AG09319 (cell line): ENCODE data around the gene SRRT.
"Not testable (repeated sequence)": the region's sequence is repeated elsewhere in the genome, so short reads cannot be mapped to it uniquely, and the experiment has no call there.

Source experiments
- DNase-seq: peaks from one replicate; pipeline ENCODE4 v3.0.0-alpha.2; 2010; ENCODE audit warnings: low read depth; ENCODE audit errors: extremely low read depth
- TF ChIP-seq, protein P1 (sequence below): IDR thresholded peaks from 2 replicates; pipeline ENCODE4 v1.5.1; 2011; ENCODE audit warnings: low read depth, mild to moderate bottlenecking, inconsistent platforms, low read length, moderate library complexity

SRRT gene

DNA sequence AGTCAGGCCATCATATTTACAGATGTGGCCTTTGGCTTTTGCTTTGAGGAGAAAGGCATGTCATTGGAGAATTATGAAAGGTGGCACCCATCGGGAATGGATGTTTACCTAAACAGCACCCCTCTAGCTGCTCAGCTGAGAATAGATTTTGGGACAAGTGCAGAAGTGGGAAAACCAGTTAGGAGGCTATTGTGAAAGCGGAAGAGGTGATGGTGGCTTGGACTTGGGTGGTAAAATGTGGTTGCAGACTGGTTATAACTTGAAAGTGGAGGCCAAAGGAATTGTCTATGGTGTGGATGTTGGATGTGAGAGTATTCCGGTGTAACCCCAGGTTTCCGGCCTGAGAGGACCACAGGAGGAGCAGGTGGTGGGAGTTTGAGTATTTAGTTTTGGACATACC is 27.5 kb upstream of the SRRT start:
- DNase-seq = no peak
- TF ChIP-seq, protein P1, sequence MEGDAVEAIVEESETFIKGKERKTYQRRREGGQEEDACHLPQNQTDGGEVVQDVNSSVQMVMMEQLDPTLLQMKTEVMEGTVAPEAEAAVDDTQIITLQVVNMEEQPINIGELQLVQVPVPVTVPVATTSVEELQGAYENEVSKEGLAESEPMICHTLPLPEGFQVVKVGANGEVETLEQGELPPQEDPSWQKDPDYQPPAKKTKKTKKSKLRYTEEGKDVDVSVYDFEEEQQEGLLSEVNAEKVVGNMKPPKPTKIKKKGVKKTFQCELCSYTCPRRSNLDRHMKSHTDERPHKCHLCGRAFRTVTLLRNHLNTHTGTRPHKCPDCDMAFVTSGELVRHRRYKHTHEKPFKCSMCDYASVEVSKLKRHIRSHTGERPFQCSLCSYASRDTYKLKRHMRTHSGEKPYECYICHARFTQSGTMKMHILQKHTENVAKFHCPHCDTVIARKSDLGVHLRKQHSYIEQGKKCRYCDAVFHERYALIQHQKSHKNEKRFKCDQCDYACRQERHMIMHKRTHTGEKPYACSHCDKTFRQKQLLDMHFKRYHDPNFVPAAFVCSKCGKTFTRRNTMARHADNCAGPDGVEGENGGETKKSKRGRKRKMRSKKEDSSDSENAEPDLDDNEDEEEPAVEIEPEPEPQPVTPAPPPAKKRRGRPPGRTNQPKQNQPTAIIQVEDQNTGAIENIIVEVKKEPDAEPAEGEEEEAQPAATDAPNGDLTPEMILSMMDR = no peak

DNA sequence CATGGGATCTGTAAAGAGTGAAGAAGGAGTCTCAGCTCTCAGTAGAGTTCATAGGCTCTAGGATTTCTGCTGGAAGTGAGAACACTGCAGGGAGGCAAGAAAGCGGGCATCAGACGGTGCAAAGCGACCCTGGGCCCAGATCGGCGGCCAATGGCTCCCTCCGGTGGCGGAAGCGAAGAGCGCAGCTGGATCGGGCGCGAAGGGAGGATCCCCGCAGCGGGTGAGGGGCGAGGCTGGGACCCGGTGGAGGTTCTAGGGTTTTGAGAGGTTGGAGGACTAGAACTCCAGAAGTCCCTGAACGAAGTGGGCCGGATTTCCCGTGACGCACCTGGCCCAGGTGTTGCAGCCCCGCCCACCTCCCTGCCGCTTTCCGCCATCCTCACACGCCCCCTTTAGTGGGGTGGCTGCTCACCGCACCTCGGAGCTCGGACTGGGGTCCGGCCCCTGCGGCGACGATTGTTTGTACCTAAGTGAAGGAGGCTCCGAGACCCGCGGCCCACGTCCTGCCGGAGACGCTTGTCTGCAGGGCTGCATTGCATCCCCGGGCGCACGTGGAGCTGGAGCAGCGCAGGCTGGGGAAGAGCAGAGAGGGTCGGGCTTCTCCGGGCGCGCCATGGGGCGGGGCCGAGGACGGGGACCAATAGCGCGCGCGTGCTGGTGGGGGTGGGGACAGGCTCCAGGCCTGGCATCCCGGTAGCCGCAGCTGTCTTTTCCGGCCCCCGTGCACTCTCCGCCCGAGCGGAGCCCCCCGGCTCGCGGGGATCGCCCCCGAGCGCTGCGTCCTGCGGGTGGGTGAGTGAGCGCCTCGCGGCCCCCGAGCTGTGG is 22.6 kb upstream of the SRRT start, which contains the start of gene SLC12A9:
Gene SLC12A9 (plus strand): TSS at position 666 of the 825 bp plus-strand sequence. CDS start 1,485 bp downstream, outside the sequence.
- TF ChIP-seq, protein P1 = peak; percentile 91
- peak; percentile 64 for DNase-seq

DNA sequence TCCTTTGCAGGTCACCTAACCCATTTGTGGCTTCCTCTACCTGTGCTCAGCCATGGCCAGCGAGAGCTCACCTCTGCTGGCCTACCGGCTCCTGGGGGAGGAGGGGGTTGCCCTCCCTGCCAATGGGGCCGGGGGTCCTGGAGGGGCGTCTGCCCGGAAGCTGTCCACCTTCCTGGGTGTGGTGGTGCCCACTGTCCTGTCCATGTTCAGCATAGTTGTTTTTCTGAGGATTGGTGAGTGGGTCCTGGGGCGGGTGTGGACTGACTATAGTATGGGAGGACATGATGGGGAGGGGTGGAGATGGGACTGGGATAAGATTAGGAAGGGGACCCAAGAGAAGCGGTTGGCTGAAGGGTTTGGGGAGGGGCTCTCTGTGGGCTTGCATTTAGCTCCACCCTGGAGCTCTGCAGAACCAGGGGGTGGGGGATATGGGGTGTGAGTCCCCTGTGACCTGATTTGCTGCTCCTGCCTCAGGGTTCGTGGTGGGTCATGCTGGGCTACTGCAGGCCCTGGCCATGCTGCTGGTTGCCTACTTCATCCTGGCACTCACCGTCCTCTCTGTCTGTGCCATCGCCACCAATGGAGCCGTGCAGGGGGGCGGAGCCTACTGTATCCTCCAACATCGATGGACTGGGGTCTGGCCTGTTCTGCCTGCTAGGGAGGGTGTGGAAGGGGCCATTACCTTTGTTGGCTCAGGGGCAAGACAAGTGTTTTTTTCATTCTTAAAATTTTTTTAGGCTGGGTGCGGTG is 20.6 kb upstream of the SRRT start:
- no peak for DNase-seq
- TF ChIP-seq, protein P1 = no peak

DNA sequence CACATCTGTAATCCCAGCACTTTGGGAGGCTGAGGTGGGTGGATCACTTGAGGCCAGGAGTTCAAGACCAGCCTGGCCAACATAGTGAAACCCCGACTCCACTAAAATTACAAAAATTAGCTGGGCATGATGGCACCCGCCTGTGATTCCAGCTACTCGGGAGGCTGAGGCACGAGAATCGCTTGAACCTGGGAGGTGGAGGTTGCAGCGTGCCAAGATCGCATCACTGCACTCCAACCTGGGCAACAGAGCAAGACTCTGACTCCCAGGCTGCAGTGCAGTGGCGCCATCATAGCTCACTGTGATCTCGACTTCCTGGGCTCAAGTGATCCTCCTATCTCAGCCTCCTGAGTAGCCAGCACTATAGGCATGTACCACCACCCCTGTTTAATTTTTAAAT is 20.0 kb upstream of the SRRT start:
- DNase-seq = not testable (repeated sequence)

DNA sequence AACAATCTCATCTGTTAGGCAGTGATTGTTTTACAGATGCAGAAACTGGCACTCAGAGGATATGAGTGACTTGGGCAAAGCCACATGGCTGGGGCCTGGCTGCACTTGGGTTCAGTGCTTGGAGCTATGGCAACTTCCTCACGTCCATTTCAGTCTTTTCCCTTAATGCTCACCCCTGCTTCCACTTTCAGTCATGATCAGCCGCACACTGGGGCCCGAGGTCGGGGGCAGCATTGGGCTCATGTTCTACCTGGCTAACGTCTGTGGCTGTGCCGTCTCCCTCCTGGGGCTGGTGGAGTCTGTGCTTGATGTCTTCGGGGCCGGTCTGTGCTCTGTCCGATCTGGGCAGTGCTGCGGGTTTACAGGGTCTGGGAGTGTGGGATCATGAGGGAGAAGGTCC is 19.4 kb upstream of the SRRT start:
- no peak for DNase-seq
- TF ChIP-seq, protein P1 = no peak

DNA sequence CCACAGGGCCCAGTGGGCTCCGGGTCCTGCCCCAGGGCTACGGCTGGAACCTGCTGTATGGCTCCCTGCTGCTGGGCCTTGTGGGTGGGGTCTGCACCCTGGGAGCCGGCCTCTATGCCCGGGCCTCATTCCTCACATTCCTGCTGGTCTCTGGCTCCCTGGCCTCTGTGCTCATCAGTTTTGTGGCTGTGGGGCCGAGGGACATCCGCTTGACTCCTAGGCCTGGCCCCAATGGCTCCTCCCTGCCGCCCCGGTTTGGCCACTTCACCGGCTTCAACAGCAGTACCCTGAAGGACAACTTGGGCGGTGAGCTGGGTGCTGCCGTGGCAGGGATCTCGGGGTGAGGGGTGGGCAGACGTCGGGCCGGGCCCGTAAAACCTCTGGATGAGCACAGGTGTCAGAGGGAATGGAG is 18.0 kb upstream of the SRRT start:
- no peak for DNase-seq
- TF ChIP-seq, protein P1 = no peak

DNA sequence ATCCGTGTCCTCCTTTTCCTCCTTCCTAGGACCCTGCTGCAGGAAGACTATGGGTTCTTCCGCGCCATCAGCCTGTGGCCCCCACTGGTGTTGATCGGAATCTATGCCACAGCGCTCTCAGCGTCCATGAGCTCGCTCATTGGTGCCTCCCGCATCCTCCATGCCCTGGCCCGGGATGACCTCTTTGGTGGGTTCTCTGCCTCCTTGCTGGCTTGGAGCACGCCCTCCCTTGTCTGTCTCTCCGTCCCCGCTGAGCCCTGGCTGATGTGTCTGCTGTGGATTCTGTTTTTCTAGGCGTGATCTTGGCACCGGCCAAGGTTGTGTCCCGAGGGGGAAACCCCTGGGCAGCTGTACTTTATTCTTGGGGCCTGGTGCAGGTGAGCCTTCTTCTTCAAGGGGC is 15.0 kb upstream of the SRRT start:
- DNase-seq = no peak
- TF ChIP-seq, protein P1 = no peak
